KOPT-K1 (cell line): ENCODE measurements around the gene ZNF630.
A peak's percentile ranks its signal among the peaks of the same experiment; 100 is the strongest.
"Not testable (repeated sequence)": the region's sequence is repeated elsewhere in the genome, so short reads cannot be mapped to it uniquely, and the experiment has no call there.

Source experiments
- H3K27ac ChIP-seq: fragments of 200-600 bp; sonication (generic); 2 replicates; pipeline ENCODE4 v1.5.1; 2016; ENCODE audit warnings: antibody characterized with exemption, mild to moderate bottlenecking, low read depth, low read length; ENCODE audit not compliant: poor library complexity, severe bottlenecking
- H3K36me3 ChIP-seq: fragments of 200-600 bp; sonication (generic); 2 replicates; pipeline ENCODE4 v1.5.1; 2017; ENCODE audit warnings: antibody characterized with exemption, mild to moderate bottlenecking, low read length, moderate library complexity; ENCODE audit not compliant: insufficient read depth
- H3K9me3 ChIP-seq: fragments of 200-600 bp; sonication (generic); 2 replicates; pipeline ENCODE4 v1.5.1; 2017; ENCODE audit warnings: antibody characterized with exemption, low read length, mild to moderate bottlenecking; ENCODE audit not compliant: insufficient read depth, poor library complexity, severe bottlenecking

ZNF630 gene

GRCh38 chrX:48071064-48071985 is at the start of gene ZNF630:
Gene ZNF630, minus strand, starts transcription at chrX:48071640. Its CDS starts 4,754 bp downstream, at chrX:48066886.
- Histone ChIP-seq H3K9me3 (no peaks in the 10 kb centered on the region), H3K36me3 (no peaks in the 10 kb centered on the region), H3K27ac (peak within 1 kb of the TSS; percentile 83)

GRCh38 chrX:48107717-48108116 is 36.3 kb upstream of the ZNF630 start:
- H3K36me3 ChIP-seq = no peaks in the 10 kb centered on the region

GRCh38 chrX:48102874-48103374 is 31.5 kb upstream of the ZNF630 start:
- H3K9me3 ChIP-seq = no peaks in the 10 kb centered on the region
- H3K27ac ChIP-seq = no peak overlapping the region
- no peaks in the 10 kb centered on the region for H3K36me3 ChIP-seq

More at GRCh38 chrX:48107717-48108116, 36.3 kb upstream of the ZNF630 start:
- no peak overlapping the region for H3K27ac ChIP-seq
- no peaks in the 10 kb centered on the region for H3K9me3 ChIP-seq

- no peaks in the 10 kb centered on the region for H3K36me3 ChIP-seq
- H3K27ac ChIP-seq = no peak overlapping the region
- no peaks in the 10 kb centered on the region for H3K9me3 ChIP-seq
Observed at GRCh38 chrX:48101443-48101842, 30.0 kb upstream of the ZNF630 start.

- not testable (repeated sequence) for H3K27ac ChIP-seq, H3K36me3 ChIP-seq, H3K9me3 ChIP-seq
Observed at GRCh38 chrX:48092558-48092957, 21.1 kb upstream of the ZNF630 start.

GRCh38 chrX:48090123-48090522 is 18.7 kb upstream of the ZNF630 start:
- Histone ChIP-seq H3K27ac (no peak overlapping the region), H3K36me3 (no peaks in the 10 kb centered on the region), H3K9me3 (no peaks in the 10 kb centered on the region)

GRCh38 chrX:48086082-48086481 is 14.6 kb upstream of the ZNF630 start:
- H3K36me3 ChIP-seq = no peaks in the 10 kb centered on the region
- no peaks in the 10 kb centered on the region for H3K9me3 ChIP-seq
- no peak overlapping the region for H3K27ac ChIP-seq

- no peak overlapping the region for H3K27ac ChIP-seq
- H3K36me3 ChIP-seq = no peaks in the 10 kb centered on the region
- no peaks in the 10 kb centered on the region for H3K9me3 ChIP-seq
Observed at GRCh38 chrX:48083706-48084105, 12.3 kb upstream of the ZNF630 start.

GRCh38 chrX:48083212-48083611 is 11.8 kb upstream of the ZNF630 start:
- no peak overlapping the region for H3K27ac ChIP-seq
- H3K9me3 ChIP-seq = no peaks in the 10 kb centered on the region
- no peaks in the 10 kb centered on the region for H3K36me3 ChIP-seq

- Histone ChIP-seq H3K27ac (no peak overlapping the region), H3K9me3 (no peaks in the 10 kb centered on the region)
Observed at GRCh38 chrX:48076343-48076742, 4.9 kb upstream of the ZNF630 start.

GRCh38 chrX:48071986-48072605 is 656 bp upstream of the ZNF630 start:
- Histone ChIP-seq H3K27ac (peak overlapping the region; percentile 83), H3K9me3 (no peaks in the 10 kb centered on the region), H3K36me3 (no peaks in the 10 kb centered on the region)

More at GRCh38 chrX:48076343-48076742, 4.9 kb upstream of the ZNF630 start:
- no peaks in the 10 kb centered on the region for H3K36me3 ChIP-seq

GRCh38 chrX:48068096-48068887 is 3.1 kb downstream of the ZNF630 start:
- no peak overlapping the region for H3K27ac ChIP-seq
- no peaks in the 10 kb centered on the region for H3K36me3 ChIP-seq
- no peaks in the 10 kb centered on the region for H3K9me3 ChIP-seq

GRCh38 chrX:48064261-48064660 is 7.2 kb downstream of the ZNF630 start:
- peaks cover 16% of the 10 kb centered on the region for H3K9me3 ChIP-seq
- H3K27ac ChIP-seq = no peak overlapping the region
- peaks cover 11% of the 10 kb centered on the region; the same call in 1 of the 2 replicates for H3K36me3 ChIP-seq

GRCh38 chrX:48059296-48059639 is 12.2 kb downstream of the ZNF630 start:
- Histone ChIP-seq H3K9me3 (peaks cover 25% of the 10 kb centered on the region), H3K27ac (no peak overlapping the region), H3K36me3 (peaks cover 16% of the 10 kb centered on the region; the same call in 1 of the 2 replicates)
